NCI-H526 treated with DMSO at 0.1 percent for 48 hours (cell line): ENCODE data around the gene MED14.

Experiments used
- DNase-seq: peaks from one replicate; lab custom pipeline; 2025; lab: John Stamatoyannopoulos, UW

Gene MED14

DNA sequence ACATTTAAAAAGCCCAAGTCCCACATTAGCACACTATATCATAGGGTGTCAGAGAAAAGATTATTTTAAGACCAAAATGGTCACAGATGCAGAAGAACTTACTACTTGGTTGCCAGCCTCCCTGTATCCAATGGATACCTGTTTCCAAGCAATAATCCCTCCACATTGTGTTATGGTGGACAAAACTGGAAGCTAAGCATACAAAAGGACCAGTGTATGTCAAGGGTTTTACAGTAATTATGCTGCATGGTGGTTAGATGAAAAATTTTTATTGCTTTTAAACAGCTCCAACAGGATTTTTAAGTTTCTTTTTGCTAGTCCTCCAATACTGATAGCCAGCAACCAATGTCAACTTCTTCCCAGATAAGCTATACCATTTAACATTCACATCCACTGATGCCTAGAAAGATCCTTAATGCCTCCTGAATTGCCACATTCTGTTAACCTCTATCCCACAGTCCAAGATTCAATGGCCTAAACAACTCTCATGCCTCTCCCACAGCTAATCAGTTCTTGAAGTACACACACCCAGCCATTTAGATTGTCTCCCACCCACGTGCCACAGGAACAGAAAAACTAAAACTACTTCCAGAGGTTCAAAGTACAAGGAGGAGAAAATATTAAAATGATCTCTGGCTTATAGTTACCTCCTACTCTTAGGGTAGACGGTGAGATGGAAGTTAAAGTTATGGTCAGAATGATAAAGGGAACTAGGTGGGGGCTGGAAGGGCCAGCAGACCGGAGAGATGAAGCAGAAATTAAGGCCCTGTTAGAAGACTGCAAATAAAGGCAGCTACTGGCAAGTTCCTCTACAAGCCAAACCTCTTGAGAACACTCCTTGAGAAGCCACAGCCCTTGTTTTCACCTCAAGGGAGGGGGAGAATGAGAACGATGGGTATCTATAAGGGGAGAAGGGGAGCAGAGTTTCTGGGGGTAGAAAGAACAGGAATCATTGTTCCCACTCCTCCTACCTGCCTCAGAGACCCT lies 5.5 kb downstream of the MED14 start:
- DNase-seq = no peak

DNA sequence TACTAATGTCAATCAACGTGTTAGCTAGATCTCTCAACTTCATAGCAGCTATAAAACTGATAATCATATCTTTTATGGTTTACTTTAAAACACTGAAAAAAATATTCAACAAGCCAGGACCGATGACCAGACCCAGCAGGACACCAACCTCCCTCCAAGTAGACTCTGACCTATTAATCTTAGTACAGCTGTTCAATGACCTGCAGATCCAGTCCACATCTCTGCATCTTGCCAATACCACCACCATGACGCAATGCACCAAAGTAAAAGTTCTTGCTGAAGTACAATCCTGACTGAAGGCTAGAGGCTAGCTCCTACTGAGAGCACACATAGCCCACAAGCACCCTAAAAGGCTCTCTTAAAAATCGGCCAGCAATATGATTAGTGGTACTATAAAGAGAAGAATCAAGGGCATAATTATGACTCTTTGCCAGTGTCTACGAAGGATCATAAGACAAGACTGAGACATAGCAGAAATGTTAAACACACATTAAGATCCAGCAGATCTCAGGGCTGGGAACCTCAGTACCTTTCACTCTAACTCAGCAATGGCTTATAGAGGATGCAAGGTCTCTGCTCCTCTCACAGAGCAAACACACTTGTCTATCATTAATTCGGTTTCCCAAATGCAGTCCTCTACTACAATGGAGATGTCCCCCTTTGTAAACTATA lies 7.6 kb downstream of the MED14 start:
- no peak for DNase-seq

DNA sequence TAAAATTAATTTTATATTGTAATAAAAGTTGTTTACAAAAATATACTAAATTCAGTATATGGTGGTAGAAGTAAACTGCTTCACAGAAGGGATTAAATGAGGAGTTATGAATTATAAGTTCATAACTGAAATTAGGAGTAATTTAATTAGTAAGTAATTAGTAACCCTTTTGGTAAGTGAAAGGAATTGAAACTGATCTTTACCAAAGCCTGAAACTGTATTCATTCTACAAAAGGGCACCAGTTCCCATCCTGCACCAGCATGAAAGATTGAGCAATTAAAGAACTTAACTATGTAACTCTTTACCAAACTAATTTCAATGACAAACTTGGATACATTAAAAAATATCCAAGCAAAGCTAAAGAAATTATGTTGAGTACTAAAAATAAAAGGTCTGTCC lies 8.2 kb downstream of the MED14 start:
- DNase-seq = no peak

GRCh38 chrX:40722930-40723329 lies 12.4 kb downstream of the MED14 start:
- DNase-seq = no peak

DNA sequence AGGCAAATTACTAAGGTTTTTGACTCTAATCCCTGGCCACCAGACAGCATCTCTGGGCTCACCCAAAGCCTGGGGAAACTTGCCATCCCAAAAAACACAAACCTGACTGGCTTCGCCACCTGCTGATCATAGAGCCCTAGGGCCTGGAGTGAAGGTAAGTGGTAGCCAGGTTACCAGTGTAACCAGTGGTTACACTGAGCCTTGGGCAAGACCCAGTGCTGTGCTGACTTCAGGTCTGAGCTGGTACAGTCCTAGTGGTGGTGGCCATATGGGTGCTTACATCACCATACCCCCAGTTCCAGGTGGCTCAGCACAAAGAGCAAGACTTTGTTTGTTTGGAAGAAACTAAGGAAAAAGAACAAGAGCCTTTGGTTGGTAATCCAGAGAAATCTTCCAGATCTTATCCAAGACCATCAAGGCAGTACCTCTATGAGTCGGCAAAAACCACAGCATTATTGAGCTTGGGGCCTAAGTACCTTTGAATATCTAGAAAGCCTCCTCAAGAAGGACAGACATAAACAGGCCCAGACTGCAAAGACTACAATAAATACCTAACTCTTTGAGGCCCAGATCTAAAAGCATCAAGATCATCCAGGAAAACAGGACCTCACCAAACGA lies 13.7 kb downstream of the MED14 start:
- no peak for DNase-seq

- DNase-seq = no peak
Observed at GRCh38 chrX:40720792-40721191, 14.6 kb downstream of the MED14 start.

GRCh38 chrX:40720339-40720738 lies 15.0 kb downstream of the MED14 start:
- no peak for DNase-seq

GRCh38 chrX:40719731-40720130 lies 15.6 kb downstream of the MED14 start:
- DNase-seq = no peak

- DNase-seq = no peak
Observed at GRCh38 chrX:40719218-40719617, 16.1 kb downstream of the MED14 start.

DNA sequence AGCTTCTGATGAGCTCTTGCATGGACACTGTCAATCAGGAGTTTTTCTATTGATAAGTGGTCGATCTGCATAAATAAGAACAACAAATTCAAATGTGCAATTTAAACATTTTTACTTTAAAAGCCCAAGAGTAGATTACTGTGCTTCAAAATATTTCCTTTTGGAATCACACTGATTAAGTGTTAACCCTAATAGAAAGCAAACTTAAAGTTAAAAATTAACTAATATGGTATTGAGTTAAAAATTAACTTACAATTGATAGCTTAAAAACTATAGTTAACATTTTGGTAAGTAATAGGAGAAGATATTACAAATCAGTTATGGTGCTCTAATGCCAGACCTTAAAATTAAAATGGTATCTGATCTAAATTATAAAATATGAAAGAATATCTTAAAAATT lies 25.9 kb downstream of the MED14 start:
- no peak for DNase-seq

DNA sequence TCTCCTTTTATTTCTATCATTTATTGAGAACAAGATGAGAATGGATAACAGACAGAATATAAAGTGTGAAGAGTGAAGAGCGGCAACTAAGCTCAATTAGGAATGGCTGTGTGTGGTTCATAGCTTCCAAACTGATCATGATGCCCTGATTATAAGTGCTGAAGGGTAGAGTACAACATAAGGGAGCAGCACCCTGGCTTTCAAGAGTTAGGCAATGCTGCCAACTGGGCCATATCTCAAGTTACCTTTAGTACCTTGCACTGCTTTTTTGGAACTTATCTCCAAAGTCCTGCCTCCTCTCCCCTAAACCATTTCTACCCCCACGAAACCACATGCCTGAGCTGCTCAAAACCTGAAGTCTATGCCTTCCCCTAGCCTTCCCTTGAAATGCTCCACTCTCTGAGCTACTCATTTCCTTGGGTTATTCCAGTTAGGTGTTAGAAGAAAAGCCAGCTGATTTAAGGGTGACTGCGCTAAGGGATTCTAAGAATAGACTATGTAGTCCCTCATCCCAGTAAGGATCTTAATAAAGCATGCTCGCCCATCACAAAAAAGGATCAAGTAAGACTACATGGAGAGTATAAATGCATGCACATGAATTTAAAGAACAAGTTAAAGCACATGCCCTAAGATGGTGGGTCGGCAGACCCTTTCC lies 29.6 kb downstream of the MED14 start:
- no peak for DNase-seq

DNA sequence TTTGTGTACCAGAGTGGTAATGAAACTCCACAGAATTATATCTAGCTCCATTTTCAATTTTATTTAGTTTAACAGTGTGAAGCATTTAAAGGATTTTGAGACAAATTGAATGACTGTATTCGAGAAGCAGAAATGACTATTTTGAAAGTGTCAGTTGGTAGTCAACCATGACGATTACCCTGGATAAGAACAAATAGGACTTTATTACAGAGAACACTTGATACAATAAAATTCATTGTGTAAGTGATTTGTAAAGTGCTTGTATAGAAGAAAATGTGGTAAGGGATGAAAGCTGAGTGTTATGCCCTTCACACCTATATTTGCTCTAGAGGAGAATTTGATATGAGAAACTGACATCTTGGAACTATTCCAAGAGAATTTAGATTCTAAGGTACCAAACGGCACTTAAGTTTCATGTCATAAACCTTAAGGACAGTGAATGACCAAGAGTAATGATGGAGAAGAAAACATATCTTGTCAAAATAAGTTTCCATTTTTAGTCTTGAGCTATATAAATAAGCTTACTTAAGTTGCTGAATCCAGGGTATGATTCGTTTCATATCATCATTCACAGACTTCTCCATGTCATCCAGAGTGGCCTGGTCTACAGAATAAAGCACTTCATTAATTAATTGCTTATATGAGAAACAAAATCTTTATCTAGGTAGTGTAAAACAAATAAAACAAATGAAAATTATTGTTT lies 34.6 kb downstream of the MED14 start:
- DNase-seq = no peak

- no peak for DNase-seq
Observed at GRCh38 chrX:40698851-40699250, 36.5 kb downstream of the MED14 start.

GRCh38 chrX:40694802-40695201 lies 40.5 kb downstream of the MED14 start:
- no peak for DNase-seq

DNA sequence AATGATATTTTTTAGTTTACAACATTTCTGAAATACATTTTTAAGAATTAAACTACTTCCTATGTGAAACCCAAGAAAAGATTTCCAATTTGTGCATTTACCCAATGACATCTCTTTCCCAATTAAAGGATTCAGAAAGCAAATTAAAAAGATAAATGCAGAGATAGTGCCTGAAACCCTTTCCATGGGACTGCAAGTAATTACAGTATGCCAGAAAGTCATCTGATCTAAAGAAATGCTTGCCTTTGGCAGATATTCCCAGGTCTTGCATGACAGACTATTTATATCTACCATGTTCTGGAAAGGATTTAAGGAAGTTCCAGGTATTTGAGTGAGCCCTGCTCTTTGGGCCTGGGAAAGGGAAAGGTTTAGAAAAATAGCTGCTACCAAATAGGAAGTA lies 46.4 kb downstream of the MED14 start:
- DNase-seq = no peak

- DNase-seq = no peak
Observed at GRCh38 chrX:40687169-40687568, 48.2 kb downstream of the MED14 start.

- DNase-seq = no peak
Observed at GRCh38 chrX:40685362-40685918, 49.9 kb downstream of the MED14 start.

DNA sequence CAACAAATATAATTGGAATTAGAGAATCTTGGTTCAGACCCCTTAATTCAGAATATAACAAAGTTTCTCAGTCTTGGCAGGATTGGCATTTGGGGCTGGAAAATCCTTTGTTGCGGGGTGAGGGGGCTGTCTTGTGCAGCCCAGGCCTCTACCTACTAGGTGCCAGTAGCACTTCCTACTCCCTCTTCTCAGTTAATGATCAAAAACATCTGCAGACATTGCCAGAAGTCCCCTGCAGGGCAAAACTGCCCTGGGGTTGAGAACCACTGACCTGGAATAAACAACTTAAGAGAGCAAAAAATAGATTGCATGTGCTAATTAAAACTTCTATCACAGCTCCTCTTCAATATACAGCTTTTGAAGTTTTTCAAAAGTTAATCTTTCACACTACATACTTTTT lies 51.2 kb downstream of the MED14 start:
- DNase-seq = no peak

GRCh38 chrX:40683245-40683644 lies 52.1 kb downstream of the MED14 start:
- no peak for DNase-seq

DNA sequence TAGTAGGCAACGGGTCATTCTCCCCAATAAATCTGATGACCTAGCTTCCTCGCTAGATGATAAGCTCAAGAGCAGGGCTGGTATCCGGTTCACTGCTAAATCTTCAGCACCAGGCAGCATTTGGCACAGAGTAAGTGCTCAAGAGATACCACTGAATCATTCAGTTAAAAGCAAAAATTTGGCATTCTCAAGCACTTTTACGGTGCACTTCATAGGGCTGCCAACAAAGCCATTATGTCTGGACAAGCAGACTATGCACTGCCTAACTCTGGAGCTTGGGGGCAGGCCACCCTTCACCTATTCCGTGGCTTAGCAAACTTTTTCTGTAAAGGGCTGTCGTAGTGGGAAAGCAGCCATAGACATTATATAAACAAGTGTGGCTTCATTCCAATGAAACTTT lies 64.2 kb downstream of the MED14 start:
- no peak for DNase-seq

DNA sequence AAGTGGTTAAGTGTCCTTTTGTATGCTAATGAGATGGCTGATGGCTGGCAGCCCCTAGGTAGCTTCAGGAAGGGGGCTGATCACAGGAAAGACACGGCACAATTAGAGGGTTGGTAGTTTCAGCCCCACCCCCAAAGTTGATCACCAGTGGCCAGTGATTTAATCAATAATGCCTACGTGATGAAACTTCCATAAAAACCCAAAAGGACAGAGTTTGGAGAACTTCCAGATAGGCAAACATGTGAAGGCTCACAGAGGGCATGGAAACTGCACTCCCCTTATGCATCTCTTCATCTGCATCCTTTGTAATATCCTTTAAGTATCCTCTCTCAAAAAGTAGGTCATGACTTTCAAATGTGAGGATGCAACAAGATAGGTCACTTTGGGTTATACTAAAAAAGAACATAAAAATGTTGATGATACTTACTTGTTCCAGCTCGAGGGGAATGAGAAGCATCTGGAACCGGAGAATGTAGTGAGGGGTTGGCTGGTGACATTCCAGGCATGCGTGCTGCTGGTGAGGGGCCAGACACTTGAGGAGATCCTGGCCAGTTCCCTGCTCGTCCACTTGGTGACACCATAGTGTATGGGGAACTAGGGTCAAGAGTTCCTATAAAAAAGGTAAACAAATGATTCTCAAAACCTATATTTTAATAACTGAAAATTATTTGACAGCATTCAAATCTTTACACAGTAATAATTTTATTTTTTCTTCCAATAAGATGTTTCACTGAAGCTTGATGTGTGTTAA lies 71.3 kb downstream of the MED14 start:
- DNase-seq = no peak
